HUDEP-2 (cell line): ENCODE results near the gene DNAI7.

Experiments used
- DNase-seq, 76 experiments: peaks; one replicate each; lab custom pipeline; 2025; ENCODE audit not compliant: unreplicated experiment in 76 of 76; lab: John Stamatoyannopoulos, UW

DNAI7 gene

DNA sequence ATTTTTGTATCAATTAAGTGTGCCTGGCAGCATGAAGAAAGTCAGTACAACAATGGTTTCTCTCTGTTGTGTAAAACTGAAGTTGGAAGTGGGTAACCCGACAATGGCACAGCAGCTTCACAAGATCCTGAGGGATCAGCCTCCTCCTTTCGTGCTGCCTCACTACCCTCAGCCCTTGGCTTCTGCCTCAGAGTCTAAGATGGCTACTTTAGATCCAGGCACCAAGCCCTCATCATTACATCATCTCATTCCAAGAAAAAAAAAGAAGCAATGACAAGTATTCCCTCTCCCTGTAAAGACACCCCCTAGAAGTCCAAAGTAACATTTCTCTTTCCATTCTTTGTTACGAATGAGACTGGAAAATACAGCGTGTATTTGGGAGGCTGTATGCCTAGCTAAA, 92.6 kb downstream of the DNAI7 start:
- DNase-seq, result no peak

DNA sequence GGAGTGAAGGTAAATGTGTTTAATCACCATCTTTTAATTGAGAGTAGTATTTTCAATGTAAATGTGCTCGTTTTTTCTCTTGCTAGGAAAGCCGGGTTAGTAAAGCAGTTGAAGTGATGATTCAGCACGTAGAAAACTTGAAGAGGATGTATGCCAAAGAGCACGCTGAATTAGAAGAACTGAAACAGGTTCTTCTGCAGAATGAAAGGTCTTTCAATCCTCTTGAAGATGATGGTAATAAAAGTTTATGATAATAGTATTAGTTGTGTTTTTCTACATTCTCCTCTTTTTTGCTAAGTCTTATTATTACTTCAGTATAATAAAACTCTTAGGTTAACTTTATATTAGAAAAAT, 93.9 kb downstream of the DNAI7 start:
- DNase-seq, result no peak

DNA sequence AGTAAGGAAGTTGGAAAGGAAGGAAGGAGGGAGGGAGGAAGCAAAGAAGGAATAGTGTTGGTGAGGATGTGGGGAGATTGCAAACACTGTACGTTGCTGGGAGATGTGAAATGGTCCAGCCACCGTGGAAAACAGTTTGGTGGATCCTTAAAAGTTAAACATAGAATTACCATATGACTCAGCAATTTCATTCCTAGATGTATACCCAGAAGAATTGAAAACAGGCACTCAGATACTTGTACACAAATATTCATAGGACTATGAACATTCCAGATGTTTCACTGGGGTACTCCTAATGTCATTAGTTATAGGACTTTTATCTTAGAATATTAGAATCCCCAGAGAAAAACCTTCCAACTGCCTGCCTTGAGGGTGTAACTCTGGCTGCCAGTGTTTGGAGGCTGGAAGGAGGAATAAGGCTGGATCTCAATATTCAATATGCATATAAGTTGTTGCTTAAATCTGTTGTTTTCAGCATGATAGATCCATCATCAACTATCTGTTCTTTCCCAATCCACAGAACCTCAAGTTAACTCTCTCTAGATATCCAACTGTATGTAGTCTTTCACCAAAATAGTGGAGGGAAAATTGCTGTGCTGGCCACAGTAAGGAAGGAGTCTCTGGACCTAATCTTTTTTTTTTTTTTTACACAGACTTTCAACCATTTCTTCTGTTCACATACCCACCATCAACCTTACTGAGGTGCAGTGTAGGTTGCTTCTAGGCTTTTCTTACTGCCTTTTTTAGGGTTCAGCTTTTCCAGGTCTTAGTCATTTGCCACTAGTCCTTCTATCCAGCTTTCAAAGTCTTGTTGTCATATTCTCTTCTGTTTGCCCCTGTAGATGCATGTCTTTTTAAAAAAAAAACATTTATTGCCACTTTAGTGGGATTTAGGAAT, 94.5 kb downstream of the DNAI7 start:
- no peak for DNase-seq

DNA sequence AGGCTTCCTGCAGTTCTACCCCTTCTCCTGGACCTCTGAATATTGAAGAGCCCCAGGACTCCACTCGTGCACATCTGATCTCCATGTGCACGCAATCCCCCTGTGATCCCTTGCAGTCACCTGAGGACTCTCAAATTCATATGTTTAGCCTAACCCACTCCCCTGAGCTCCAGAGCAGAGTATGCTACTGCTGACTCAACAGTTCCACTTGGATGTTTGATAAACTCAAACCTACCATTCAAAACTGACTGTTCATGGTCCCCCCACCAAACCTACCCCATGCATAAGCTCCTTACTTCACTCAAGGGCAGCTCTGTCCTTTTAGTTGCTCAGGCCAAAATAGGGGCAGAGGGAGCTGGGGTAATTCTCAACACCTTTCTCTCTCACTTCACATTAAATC, 96.0 kb downstream of the DNAI7 start:
- DNase-seq, result no peak

DNA sequence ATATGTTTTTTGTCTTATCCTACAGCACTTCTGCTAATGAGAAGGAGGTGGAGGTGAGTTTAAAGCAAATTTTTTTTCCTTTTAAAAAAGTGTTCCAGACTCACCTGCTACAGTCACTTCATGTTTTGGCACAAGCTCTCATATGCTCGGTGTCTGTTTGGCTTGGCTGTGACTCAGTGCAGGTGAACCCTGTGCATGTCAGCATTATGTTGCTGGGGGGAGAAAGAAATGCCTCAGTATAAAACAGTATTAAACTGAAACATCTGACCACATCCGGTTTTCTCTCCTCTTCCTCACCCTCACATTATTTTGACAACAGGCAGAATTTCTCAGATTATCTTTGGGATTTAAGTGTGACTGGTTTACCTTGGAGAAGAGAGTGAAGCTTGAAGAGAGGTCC, 105.2 kb downstream of the DNAI7 start:
- DNase-seq, result no peak

DNA sequence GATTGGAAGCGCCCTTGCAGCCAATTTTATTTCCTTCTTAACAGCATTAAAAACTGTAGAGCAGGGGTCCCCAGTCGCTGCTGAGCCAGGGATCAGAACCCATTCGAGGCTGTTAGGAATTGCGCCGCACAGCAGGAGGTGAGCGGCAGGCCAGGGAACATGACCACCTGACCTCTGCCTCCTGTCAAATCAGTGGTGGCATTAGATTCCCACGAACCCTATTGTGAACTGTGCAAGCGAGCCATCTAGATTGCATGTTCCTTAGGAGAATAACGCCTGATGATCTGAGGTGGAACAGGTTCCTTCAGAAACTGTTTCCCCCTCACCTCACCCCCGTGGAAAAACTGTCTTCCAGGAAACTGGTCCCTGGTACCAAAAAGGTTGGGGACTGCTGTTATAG, 107.4 kb downstream of the DNAI7 start:
- DNase-seq, result no peak

DNA sequence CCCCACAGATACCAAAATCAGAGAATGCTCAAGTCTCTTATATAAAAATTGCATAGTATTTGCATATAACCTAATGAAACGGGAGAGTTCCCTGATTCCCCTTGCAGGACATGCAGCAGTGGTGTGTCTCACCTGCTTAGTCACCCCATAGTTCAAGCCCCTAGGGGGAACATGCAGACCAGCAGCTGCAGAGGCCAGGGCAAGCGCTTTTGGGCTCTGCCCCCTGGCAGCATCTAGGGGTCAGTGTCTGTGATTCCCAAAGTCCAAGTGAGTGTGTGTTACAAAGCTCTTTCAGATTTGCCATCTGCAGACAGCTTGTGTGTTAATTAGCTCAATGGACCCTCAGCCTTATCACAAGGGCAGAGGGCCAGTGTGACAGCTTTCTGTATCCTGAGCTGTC, 110.1 kb downstream of the DNAI7 start:
- DNase-seq, result no peak

DNA sequence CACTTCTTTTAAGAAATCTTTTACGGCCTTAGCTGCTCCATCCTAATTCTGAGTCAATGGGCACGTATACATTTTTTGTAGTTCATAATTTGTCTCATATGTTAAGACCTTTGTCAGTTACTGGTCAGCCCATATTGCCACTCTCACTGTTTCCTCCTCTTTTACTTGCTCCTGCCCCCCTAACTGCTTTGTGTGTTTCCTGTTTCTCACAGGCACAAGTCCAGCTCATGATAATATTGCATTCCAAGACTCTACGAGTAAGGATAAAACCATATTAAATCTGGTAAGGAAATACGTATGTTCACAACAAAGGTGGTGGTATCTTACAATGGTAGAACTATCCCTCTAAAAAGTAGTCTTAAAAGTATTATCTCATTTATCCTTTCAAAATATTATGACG, 111.7 kb downstream of the DNAI7 start:
- no peak for DNase-seq

DNA sequence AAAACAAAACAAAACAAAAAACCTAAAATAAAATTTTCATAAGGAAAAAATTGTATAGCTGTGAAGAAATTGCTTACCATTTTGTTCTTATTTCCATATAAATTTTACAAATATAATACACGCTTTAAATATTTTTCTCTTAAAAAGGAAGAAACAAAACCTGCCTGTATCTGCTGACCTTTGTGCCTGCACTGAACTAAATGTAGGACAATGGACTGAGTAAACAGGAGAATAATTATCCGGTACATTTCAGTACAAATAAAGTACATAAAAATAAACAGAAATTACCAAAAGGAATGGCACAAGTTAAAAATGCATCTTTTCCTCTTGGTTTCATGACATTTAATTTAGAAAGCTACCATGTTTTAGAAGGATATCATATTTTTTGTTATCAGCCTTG, 112.3 kb downstream of the DNAI7 start:
- DNase-seq, result no peak

DNA sequence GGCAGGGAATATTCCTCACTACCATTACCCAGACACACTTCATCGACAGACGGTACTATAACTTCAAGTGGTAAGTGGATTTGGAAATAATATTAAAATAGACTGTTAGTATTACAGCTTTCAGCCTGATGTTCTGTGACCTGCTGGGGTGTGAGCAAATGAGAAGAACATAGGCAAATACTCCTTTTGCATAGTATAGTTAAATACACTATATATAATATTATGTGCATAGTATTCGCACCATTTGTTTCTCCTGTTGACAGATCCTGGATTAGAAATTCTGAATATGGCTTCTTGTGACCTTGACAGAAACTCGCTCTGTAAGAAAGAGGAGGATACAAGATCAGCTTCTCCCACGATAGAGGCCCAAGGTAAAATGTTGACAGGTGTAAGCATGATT, 115.6 kb downstream of the DNAI7 start:
- DNase-seq, result no peak

DNA sequence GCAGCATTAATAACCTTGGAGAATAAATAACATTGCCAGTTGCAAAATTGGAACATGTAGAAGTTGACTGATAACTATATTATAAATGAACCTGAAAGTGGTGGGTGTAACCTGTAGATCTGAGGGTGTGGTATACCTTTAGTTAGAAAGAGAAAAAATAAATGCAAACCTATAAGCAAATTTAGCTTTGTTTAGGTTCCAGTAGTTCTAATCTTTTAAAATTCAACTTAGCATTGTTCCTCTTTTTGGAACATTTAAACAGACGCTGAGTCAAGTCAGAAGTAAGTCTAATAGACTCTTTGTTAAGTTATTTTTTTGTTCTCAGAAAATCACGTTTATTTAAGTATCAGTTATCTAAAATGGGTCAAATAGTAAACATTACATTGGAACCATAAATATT, 120.0 kb downstream of the DNAI7 start:
- no peak for DNase-seq

DNA sequence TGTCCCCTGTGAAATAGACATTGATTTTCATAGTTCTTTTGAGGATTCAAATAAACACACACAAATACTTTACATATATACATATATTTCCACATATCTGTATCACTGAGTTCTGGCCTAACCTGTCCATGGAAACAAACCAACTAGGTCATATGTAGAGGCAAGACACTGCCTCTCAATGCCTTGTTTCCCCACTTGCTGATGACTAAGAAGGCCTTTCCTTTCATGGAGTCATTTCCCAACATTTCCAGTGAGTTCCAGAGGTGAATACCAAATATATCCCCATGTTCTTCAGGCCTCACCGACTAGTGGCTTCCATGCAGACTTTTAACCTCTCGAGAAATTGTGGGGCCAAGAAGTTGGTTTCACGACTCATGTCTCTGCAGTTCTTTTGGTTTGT, 120.8 kb downstream of the DNAI7 start:
- DNase-seq, result no peak

DNA sequence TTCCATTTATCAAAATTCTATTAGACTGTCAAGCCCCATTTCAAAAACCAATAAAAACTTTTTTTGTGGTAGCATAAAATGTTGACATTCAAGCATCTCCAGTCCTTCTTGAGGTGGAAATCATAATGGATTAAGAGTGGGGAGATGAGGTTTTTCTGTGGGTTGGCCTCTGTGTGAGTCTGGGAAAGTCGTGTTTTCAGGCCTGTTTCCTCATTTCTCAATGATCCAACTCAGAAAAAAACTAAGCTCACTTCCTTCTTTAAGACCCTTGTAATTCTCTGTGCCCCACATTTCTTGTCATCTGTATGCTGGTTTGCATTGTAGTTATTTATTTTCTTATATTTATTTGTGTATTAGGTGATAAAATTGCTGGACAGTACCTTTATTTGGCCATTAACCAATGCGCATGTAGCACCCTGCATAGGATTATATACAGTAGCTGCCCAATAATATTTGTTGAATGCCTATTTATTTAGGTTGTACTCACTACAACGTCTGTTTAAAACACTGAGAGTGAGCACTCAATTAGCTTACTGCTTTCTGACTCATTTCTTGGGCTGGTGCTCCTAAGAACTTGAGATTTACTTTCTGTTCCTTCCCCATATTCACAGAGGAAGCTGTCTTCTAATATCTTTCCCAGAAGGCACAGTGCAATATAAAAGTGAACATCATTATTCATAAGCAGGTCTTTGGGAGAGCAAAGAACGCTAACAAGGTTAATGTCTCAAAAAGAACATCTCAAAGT, 121.9 kb downstream of the DNAI7 start:
- DNase-seq, result no peak

DNA sequence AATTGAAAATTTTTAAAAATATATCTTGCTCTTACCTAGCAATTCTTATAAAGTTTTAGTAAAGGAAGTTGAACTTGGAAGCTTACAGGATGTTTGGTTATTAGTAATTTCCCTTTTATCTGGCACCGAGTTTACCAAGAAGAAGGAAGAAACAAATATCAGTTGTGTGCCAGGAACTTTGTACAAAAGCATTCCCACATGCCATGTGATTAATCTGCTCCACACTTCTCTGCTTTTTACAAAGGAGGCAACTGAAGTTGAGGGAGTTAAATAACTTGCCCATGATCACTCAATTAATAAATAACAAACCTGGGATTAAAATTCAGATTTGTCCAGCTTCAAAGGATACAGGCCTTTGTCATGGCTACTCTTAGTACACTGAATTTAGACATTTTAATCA, 123.6 kb downstream of the DNAI7 start:
- no peak for DNase-seq

DNA sequence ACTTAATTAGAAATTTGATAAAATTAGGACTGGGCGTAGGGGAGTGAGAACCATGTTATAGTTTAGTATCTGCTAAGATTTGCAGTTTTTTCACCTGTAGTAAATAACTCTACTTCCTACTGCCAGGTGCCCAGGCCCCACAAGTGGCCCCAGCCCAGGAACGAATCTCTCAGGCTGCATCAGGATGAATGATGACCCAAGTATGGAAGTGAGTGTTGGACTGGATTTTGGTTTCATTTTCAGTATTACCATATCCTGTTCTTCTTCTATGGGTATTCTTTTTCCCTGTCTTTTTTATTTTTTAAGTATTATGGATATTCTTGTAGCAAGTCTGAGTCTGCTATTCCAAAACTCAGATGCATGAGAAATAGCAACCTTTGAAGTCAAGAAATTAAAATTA, 125.7 kb downstream of the DNAI7 start:
- DNase-seq, result no peak

DNA sequence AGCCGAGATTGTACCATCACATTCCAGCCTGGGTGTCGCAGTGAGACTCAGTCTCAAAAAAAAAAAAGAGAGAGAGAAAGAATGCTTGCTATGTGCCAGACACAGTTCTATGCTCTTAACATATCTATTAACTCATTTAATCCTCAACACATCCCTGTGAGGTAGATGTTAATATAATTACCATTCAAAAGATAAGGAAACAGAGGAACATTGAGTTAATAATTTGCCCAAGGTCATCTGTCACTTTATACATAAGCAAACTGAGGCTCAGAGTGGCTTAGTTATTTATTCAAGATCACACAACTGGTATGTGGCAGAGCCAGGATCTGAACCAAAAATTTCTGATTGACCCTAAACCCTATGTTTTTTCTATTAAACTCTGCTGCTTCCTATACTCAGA, 129.9 kb downstream of the DNAI7 start:
- DNase-seq, result no peak

DNA sequence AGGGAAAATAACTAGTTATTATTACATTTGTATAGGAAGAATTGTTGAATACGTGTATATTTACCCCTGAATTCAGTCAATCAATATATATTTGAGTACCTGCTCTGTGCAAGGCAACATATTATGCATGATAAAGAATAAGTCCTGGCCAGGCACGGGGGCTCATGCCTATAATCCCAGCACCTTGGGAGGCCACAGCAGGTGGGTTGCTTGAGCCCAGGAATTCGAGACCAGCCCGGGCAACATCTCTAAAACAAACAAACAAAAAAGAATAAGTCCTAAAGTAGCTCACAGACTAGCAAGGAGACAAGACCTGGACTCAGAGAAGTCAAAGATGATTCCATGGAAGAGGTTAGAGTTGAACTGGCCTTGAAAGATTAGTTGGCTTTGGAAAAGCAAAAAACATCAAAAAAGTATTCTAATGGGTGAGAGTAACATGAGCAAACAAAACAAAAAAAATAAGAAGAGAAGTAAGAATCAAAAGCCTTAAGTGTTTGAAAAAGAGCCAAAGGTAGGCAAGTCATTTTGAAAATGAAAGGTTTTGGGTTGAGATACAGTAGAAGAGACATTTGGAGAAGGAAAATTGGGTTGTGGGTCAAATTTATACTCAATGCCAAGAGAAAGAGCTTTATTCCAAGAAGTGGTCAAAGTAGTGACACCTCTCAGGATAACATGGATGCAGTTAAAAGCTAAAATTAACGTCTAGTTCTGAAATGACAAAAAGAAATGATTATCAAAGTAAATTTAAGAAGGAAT, 130.9 kb downstream of the DNAI7 start:
- DNase-seq, result no peak

DNA sequence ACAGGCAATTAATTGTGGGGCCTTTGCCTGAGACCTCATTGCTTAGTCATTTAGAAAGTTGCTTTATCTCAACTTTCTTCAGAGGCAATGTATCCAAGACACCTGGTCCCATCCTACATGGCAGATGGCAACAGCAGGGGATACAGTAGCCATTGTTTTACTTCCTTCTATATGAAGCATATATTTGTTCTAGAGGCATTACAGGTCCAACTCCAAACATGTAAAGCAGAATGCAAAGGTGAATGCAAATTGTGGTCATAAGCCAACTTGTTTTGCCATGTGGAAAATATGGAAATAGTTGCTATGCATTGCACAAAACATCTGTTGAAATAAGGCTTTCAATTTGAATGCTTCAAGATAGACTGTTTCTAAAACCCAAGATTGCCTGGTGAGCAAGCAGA, 136.3 kb downstream of the DNAI7 start:
- DNase-seq, result no peak
